Nephron (organoid): Measurements from ENCODE around the gene CCDC91.
"Not testable (repeated sequence)": the region's sequence is repeated elsewhere in the genome, so short reads cannot be mapped to it uniquely, and the experiment has no call there.

ENCODE experiments used
- H3K27ac Mint-ChIP-seq, 3 experiments: 2 replicates each; pipeline ENCODE4 v1.8.0; 2020; ENCODE audit warnings: mixed read lengths in 3 of 3, mild to moderate bottlenecking in 2 of 3, moderate library complexity in 1 of 3
- H3K27me3 Mint-ChIP-seq: 2 replicates; pipeline ENCODE4 v1.8.0; 2021; ENCODE audit warnings: low read depth, mild to moderate bottlenecking, moderate library complexity, mixed read lengths
- H3K36me3 Mint-ChIP-seq: 2 replicates; pipeline ENCODE4 v1.8.0; 2020; ENCODE audit warnings: low read depth, mixed read lengths
- H3K4me1 Mint-ChIP-seq: 2 replicates; pipeline ENCODE4 v1.8.0; 2020; ENCODE audit warnings: mixed read lengths
- H3K4me3 Mint-ChIP-seq, 3 experiments: 2 replicates each; pipeline ENCODE4 v1.8.0; 2020; ENCODE audit warnings: mild to moderate bottlenecking in 3 of 3, mixed read lengths in 3 of 3, moderate library complexity in 2 of 3
- H3K9me3 Mint-ChIP-seq: 2 replicates; pipeline ENCODE4 v1.8.0; 2020; ENCODE audit warnings: mixed read lengths
- TF ChIP-seq, protein P1 (sequence below), 3 experiments: fragments of 200-600 bp; sonication (generic); IDR thresholded peaks; one replicate each; pipeline ENCODE4 v1.5.0; 2021; ENCODE audit warnings: antibody characterized with exemption in 3 of 3; ENCODE audit not compliant: unreplicated experiment in 3 of 3

The CCDC91 gene

DNA sequence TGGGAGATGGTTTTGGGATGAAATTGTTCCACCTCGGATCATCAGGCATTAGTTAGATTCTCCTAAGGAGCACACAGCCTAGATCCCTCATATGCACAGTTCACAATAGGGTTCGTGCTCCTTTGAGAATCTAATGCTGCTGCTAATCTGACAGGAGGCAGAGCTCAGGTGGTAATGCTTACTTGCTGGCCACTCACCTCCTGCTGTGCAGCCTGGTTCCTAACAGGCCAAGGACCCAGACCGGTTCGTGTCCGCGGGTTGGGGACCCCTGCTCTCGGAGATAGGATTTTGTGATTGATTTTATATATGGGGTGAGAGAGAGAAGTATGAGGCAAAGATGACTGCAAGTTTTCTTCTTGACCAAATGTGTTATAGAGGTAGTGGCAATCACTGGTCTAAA lies 57.5 kb downstream of the CCDC91 start:
- no peaks in the 10 kb centered on the region for H3K27me3 Mint-ChIP-seq
- H3K27ac Mint-ChIP-seq, result no peak overlapping the region

DNA sequence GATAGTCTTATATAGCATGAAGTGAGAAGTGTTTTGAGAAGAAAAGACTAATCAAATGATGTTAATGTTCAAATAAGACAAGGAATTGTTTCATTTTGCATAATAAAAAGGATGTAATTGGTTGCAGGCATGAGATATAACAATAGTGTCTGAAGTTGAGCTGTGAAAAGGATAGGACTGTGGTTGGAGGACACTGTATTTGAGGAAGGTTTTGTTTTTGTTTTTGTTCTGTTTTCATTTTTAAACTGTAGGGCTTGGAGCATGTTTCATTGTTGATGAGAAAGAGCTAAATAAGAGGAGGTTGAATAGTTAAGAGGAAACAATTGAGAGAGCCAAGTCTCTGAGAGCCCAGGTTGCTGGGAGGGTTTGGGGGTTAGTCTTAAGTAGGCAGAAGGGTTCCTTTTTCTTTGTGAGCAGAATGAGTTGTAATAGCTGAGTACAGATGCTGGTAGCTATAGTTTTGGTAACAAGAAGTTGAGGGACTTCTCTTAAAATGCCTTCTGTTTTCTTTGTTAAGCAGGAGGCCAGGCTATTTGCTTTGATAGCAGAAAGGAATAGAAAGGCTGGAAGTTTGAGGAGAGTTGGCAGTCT lies 58.4 kb downstream of the CCDC91 start:
- no peaks in the 10 kb centered on the region for H3K36me3 Mint-ChIP-seq
- no peaks in the 10 kb centered on the region for H3K4me1 Mint-ChIP-seq
- no peaks in the 10 kb centered on the region for H3K27me3 Mint-ChIP-seq
- H3K27ac Mint-ChIP-seq, result peak overlapping the region in 2 of 3 experiments; percentile 18 to 31
- H3K4me3 Mint-ChIP-seq, result no peak overlapping the region
- TF ChIP-seq, protein P1, sequence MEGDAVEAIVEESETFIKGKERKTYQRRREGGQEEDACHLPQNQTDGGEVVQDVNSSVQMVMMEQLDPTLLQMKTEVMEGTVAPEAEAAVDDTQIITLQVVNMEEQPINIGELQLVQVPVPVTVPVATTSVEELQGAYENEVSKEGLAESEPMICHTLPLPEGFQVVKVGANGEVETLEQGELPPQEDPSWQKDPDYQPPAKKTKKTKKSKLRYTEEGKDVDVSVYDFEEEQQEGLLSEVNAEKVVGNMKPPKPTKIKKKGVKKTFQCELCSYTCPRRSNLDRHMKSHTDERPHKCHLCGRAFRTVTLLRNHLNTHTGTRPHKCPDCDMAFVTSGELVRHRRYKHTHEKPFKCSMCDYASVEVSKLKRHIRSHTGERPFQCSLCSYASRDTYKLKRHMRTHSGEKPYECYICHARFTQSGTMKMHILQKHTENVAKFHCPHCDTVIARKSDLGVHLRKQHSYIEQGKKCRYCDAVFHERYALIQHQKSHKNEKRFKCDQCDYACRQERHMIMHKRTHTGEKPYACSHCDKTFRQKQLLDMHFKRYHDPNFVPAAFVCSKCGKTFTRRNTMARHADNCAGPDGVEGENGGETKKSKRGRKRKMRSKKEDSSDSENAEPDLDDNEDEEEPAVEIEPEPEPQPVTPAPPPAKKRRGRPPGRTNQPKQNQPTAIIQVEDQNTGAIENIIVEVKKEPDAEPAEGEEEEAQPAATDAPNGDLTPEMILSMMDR (IDR thresholded peaks at IDR 0.05; ENCODE audit: unreplicated experiment in 3 of 3), result no peak
- no peaks in the 10 kb centered on the region for H3K9me3 Mint-ChIP-seq

More for the DNA sequence above, 57.5 kb downstream of the CCDC91 start:
- no peaks in the 10 kb centered on the region for H3K36me3 Mint-ChIP-seq
- no peak overlapping the region for H3K4me3 Mint-ChIP-seq
- no peaks in the 10 kb centered on the region for H3K4me1 Mint-ChIP-seq
- H3K9me3 Mint-ChIP-seq, result no peaks in the 10 kb centered on the region
- TF ChIP-seq, protein P1 (IDR thresholded peaks at IDR 0.05; ENCODE audit: unreplicated experiment in 3 of 3), result no peak

DNA sequence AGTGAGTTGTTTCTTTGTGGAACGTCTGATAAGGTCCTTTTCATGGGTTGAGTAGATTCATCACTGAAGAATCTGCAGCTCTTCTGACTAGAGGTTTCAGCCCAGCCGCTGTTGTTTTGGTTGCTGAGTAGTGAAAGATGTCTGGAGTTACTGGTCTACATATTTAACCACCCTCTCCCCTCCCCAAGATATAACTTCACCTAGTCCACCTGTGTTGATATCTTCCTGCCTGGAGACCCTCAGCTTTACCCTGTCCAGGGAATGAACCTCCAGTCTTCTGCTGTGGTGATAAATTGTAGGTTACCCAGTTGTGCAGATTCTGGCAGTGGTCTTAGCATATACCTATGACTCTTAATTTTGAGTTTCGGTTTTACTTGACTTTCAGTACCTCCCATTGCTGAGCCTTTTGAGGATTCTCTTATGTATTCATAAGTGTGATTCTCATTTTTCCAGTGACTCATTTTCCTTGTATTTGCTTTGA lies 62.9 kb downstream of the CCDC91 start:
- no peaks in the 10 kb centered on the region for H3K36me3 Mint-ChIP-seq
- no peak overlapping the region for H3K27ac Mint-ChIP-seq
- no peaks in the 10 kb centered on the region for H3K4me1 Mint-ChIP-seq
- H3K9me3 Mint-ChIP-seq, result no peaks in the 10 kb centered on the region
- TF ChIP-seq, protein P1 (IDR thresholded peaks at IDR 0.05; ENCODE audit: unreplicated experiment in 3 of 3), result no peak
- no peaks in the 10 kb centered on the region for H3K27me3 Mint-ChIP-seq
- H3K4me3 Mint-ChIP-seq, result no peak overlapping the region

DNA sequence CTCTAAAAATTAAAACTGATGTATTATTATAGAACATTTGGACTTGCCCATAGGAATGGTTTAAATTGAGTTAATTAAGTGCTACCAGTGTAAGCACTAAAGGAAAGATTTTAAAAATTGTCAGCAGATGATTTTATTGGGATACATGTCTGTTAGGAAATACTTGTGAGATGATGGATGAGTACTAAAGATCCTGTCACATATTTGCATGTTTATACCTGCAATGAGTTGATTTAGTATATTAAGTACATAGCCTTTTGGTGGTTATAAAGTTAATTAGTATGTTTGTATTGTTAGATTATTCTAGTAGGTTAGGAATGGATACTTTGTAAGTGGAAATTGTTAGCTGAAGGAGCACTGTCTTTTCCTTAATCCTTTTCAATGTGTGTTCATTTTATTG lies 67.2 kb downstream of the CCDC91 start:
- Mint-ChIP-seq H3K27ac (no peak overlapping the region), H3K4me1 (no peaks in the 10 kb centered on the region), H3K9me3 (no peaks in the 10 kb centered on the region), H3K4me3 (no peak overlapping the region), H3K36me3 (peaks cover 4% of the 10 kb centered on the region), H3K27me3 (no peaks in the 10 kb centered on the region)
- TF ChIP-seq, protein P1 (IDR thresholded peaks at IDR 0.05; ENCODE audit: unreplicated experiment in 3 of 3), result no peak

DNA sequence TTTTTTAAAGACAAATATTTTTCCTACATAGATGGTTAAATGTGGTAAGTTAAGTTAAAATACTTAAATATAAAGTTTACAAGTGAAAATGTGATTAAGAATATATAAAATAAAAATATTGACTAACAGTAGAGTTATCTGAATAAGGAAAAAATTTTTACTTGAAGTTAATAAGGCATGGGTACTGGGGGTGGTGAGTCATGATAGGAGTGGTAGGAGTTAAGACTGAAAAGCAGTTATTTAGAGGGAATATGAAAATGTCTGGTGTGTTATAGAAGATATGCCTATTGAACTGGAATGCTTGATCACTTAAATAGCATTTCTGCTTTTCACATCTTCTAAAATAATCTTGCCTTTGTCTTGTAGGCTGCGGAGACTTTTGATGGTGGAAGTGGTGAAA lies 68.7 kb downstream of the CCDC91 start:
- no peaks in the 10 kb centered on the region for H3K27me3 Mint-ChIP-seq
- TF ChIP-seq, protein P1 (IDR thresholded peaks at IDR 0.05; ENCODE audit: unreplicated experiment in 3 of 3), result no peak

DNA sequence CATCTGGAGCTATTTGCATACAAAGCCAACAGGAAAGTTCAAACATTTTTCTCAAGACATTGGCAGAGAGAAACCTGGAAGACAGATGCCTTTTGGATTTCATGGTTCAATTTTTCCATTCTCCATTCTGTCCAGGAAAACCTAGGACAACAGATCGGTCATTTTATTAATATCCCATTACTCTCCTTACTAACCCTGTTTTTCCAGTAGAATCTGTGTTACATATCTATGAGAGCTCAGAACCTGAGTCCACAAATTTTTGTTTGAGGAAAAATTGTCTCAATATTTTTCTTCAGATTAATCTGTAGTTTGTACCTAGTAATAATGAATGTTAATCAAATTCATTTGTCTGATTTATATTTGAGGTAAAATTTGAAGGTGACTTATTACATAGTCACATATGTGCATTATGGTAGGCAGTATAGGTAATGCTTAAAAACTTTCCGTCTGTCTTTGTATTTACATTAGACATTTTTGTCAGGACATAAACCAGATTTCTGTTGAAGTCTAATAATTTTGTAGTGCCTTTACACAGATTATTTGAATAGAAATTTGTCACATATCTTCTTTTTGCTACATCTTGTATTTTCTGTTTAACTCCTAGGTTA lies 75.3 kb downstream of the CCDC91 start:
- Mint-ChIP-seq H3K4me3 (no peak overlapping the region), H3K9me3 (peaks cover 6% of the 10 kb centered on the region), H3K27ac (no peak overlapping the region), H3K36me3 (peaks cover 9% of the 10 kb centered on the region), H3K27me3 (no peaks in the 10 kb centered on the region), H3K4me1 (no peaks in the 10 kb centered on the region)
- TF ChIP-seq, protein P1 (IDR thresholded peaks at IDR 0.05; ENCODE audit: unreplicated experiment in 3 of 3), result no peak

More for the DNA sequence above, 68.7 kb downstream of the CCDC91 start:
- Mint-ChIP-seq H3K9me3 (no peaks in the 10 kb centered on the region), H3K4me1 (no peaks in the 10 kb centered on the region), H3K4me3 (no peak overlapping the region), H3K36me3 (peaks cover 4% of the 10 kb centered on the region), H3K27ac (no peak overlapping the region)

DNA sequence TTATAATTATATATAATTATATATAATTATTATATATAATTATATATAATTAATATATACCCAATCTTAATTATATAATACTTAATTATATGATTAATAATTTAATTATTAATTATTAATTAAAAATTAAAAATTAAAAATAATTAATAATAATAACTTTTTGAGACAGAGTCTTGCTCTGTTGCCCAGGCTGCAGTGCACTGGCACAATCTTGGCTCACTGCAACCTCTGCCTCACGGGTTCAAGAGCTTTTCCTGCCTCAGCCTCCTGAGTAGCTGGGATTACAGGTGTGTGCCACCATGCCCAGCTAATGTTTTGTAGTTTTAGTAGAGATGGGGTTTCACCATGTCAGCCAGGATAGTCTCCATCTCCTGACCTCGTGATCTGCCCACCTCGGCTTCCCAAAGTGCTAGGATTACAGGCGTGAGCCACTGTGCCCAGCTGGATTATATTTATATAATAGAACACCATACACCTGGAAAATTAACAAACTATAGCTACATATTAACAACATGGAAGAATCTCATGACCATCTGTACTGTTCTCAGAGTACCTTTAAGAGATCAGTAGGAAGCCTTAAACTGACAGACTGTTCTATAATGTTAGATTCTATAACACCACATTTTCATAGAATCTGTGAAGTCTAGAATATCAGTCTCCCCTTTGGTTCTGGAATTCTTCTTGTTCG lies 77.8 kb downstream of the CCDC91 start:
- Mint-ChIP-seq H3K36me3 (peaks cover 27% of the 10 kb centered on the region), H3K9me3 (peaks cover 20% of the 10 kb centered on the region)
- not testable (repeated sequence) for H3K27ac Mint-ChIP-seq, H3K27me3 Mint-ChIP-seq, H3K4me1 Mint-ChIP-seq, H3K4me3 Mint-ChIP-seq
